Activated naive CD4-positive, alpha-beta T cell treated with anti-CD3 and anti-CD28 coated beads, Interleukin-2, amount 50 U/mL, for 16 hours (primary cell): ENCODE data around the gene TMEM212.

ENCODE experiments used
- DNase-seq: peaks from one replicate; pipeline ENCODE4 v3.0.0-alpha.2; 2020

The TMEM212 gene

DNA sequence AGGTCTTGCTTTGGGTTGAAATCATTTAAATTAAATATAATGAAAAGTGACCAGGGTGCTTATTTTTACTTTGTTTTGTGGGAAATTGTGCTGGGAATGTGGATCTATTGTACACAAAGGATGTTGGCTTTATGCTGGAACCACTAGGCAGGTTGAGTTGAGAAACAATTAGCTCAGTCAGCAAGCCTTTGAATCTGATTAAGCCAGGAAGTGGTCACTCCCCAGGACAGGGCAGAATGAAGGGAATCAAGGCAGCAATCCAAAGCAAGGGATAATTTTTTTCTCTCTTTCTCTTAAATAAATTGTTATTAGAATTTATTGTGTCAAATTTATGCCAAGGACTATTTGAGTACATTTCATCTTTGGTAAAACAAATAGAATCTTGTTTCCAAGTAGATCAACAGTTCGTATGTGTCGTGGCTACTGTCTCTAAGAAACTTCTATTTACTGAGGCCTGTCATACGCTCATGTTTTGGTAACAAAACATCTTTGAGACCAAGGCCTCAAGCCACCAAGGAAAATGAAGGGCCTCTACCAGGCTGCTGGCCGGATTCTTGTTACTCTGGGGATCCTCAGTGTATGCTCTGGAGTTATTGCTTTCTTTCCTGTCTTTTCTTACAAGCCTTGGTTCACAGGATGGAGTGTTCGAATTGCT is at the start of gene TMEM212:
Gene TMEM212, plus strand, starts transcription at position 486 of the 655 bp plus-strand sequence. Its CDS starts 35 bp downstream, at position 521.
- DNase-seq: no peak

DNA sequence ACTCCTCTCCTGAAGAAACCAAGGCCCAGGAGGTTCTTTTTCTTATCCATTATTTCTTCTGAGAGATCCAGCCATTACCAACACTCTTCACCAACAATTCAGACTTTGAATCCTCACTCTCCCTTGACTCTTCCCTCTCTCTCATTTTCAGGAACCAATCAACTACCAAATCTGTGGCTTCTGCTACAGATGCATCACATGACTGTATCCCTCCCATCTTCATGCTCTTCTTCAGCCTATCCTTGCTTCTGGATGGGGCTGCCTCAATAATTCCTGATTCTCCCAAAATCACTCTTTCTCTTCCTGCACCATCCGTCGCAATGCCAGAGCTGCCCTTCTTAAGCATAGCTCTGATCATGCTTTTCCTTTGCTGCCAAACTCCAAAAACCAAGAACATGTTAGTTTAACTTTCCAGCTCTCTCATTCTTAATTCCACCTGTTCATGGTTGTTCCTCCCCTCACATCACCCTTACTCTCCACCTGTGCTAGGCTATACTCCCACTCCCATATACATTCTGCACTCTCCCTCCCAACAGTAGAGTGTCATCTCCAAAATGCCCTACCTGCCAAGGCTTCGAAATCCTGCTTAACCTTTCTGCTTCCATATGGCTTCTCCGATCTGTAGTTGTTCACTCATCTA is 46.4 kb upstream of the TMEM212 start:
- no peak for DNase-seq

GRCh38 chr3:171797265-171797679 is 45.9 kb upstream of the TMEM212 start:
- DNase-seq: no peak

DNA sequence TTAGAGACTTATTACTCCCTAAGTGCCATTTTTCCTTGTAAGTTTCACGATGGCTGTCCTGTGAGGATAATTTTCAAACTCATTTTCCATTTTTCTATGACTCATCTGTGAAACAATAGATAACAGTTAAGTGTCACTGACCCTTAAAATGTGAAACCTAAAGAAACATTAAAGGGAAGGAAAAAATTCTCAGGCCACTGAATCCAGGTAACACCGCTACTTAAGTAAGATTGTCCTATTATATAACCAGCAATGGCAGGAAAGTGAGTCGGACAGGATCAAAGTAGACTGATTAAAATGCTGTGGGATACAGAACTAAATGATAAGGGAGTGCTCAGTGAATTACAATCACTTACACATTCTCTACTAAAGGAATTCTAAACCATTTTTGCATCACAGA is 45.3 kb upstream of the TMEM212 start:
- no peak for DNase-seq

GRCh38 chr3:171799501-171799900 is 43.6 kb upstream of the TMEM212 start:
- no peak for DNase-seq

DNA sequence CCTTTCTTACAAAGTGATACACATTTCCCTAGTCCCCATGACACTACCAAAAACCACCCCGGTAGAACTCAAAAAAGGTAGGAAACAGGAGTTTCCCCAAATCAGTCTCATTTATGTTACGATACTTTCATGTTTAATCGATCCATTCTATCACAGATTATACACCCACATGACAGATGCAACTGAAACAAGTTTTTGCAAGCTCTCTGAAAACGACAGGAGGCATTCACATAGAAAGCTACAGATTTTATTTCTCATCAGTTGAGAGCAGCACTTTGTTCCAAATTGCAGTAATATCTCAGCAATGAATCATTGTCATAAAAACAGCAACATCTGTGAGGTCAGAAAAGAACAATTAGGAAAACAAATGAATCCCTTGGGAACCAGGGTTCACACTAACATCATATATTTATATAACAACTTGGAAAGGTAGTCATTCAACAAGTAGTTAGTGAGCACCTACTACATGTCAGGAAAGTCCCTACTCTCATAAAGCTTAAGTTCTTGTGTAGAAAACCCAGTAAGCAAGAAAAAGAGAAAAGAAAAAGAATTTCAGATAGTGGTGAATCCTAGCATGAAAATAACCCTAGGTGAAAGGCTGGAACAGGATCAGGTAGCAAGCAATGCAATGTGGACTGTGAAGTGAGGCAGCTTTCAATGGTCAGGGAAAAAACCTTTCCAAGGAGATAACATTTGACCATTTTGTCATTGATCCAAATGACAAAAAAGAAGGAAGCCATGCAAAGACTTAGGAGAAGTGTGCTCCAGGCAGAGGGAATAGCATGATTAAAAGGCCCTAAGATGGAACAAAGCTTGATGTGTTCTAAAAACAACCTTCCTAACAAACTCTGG is 41.2 kb upstream of the TMEM212 start:
- no peak for DNase-seq

DNA sequence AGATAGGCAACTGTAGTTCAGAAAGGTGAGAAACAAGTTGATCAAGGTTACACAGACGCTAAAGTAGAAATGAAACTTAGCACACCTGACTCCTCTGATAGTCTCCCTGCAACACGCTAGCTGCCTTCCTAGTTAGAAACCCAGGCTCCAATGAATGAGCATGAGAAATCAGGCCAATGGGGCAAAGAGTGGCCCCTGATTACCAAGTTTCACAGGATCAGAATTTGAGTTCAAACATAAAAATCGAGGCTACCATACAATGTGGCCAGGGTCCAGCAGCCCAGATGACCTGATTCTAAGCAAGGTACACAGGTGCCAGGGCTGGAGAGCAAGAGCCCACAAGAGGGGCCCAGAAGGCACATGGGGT is 40.6 kb upstream of the TMEM212 start:
- DNase-seq: no peak

GRCh38 chr3:171803044-171803443 is 40.1 kb upstream of the TMEM212 start:
- no peak for DNase-seq

GRCh38 chr3:171804618-171805389 is 38.3 kb upstream of the TMEM212 start:
- no peak for DNase-seq

DNA sequence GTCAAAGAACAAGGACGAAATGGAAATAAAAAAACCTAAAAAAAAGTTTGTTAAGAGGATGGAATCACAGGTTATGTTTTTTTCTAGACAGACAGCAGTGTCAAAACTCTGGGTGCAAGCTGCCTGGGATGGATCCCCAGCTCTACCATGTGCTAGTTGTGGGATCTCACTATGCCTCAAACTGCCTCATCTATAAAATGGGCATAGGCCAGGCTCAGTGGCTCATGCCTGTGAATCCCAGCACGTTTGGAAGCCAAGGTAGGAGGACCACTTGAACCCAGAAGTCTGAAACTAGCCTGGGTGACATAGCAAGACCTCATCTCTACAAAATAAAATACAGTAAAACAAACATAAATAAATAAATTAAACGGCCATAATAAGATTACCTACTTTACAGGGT is 37.5 kb upstream of the TMEM212 start:
- DNase-seq: no peak

DNA sequence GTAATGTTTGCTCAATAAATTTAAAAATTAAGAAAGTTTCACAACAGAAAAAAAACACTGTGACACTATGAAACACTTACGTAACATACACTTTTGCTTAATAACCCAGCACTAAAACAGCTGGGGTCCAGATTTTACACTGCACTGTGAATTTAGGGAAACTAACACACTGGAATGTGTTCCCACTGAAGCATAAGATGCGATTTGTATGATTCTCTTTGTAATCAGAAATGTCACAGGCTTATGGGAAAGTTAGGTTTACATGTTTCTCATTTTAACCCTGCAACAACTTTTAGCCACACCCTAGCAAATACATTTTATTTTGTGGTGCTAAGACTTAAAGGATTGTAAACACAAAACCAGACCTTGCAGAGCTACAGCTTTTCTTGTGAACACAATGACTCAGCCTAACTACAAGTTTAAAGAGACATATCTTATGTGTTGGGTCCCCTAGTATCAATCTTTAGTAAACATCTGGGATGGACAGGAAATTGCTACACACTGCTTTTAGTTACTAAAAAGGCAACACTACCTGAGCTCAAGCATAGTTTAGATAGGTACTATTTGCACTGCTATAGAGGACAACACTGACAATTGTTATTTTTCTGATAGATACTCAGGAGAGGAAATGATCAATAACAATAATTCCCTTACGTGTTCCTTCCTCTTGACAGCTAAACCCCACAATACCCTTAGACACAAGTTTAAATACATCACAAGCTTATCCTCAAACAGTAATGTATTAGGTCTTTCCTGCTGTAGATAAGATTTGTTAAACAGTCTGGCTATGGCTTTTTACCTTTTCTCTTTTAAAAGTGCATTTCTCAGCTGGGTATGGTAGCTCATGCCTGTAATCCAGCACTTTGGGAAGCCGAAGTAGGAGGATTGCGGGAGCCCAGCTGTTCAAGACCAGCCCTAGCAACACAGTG is 36.7 kb upstream of the TMEM212 start:
- DNase-seq: no peak

DNA sequence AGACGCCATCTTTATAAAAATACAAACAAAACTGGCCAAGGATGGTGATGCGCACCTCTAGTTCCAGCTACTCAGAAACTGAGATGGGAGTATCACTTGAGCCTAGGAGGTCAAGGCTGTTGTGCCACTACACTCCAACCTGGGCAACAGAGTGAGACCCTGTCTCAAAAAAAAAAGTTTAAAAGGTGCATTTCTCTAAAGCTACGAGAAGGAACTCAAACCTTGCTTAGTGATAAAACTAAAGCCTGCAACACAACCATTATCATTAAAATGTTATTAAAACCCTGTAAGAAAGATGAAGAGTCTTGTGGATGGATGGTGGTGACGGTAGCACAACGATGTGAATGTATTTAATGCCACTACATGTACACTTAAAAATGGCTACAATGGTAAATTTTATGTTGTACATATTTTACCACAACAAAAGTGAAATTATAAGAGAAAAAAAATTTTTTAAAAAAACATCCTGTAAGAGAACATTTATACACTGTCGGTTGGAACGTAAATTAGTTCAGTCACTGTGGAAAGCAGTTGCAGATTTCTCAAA is 35.9 kb upstream of the TMEM212 start:
- no peak for DNase-seq

DNA sequence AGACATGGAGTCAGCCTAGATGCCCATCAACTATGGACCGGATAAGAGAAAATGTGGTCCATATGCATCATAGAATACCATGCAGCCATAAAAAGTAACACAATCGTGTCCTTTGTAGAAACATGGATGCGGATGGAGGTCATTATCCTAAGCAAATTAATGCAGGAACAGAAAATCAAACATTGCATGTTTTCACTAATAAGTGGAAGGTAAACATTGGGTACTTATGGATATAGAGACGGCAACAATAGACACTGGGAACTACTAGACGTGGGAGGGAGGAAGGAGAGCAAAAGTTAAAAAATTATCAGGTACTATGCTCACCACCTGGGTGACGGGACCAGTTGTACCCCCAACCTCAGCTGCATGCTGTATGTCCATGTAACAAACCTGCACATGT is 35.3 kb upstream of the TMEM212 start:
- DNase-seq: no peak

GRCh38 chr3:171809611-171809860 is 33.6 kb upstream of the TMEM212 start:
- DNase-seq: no peak

- DNase-seq: peak; percentile 37
Observed at GRCh38 chr3:171809861-171810628, 33.1 kb upstream of the TMEM212 start, which contains the start of gene PLD1. PLD1 (minus strand) TSS chr3:171810483; CDS start chr3:171738051, 72,432 bp downstream.

DNA sequence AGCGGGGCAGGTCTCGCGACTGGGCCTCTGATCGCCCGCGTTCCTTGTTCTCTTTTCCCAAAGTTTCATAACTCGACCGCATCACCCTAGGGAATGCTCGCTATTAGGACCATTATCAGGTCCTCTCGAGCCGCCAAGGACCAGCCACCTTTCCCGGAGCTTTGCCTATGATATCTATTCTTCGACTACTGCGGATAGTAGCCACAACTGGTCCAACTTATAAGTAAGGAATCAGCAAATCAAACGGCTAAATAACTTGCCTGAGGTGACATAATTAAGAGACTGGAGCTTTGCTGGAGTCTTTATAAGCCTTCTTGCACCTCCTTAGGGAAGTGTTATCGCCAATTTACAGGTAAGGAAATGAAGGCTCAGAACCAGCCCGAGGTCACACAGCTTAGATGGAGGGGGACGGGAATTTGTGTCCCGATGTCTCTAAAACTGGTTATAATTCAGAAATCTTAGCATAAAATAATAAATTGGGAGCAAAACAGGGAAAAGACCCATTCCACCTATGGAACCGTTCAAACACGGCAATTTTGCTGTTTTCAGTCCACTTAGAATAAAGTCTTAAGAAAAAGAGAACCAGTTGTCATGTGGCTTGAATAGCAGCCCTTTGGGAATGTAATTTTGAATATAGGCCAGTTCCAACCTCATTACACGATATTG is 32.4 kb upstream of the TMEM212 start:
- DNase-seq: no peak

- DNase-seq: no peak
Observed at GRCh38 chr3:171811295-171811912, 31.7 kb upstream of the TMEM212 start.

DNA sequence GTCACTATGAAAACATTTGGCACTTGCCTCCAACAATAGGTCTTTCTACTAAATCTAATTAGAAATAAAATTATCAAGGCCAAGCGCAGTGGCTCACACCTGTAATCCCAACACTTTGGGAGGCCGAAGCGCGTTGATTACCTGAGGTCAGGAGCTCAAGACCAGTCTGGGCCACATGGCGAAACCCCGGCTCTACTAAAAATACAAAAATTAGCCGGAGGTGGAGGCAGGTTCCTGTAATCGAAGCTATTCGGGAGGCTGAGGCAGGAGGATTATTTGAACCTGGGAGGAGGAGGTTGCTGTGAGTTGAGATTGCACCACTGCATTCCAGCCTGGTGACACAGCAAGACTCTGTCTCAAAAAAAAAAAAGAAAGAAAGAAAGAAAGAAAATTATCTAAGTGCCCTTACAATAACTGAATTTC is 31.2 kb upstream of the TMEM212 start:
- no peak for DNase-seq

- DNase-seq: no peak
Observed at GRCh38 chr3:171812811-171813210, 30.3 kb upstream of the TMEM212 start.
